Trophoblast cell (in vitro differentiated cells and primary cell): Measurements from ENCODE around the gene C20orf144.

ENCODE experiments used
- DNase-seq, 2 donors: peaks; one replicate each; pipeline ENCODE4 v3.0.0-alpha.2; 2016
- H2AFZ ChIP-seq: 2 replicates; pipeline ENCODE4 v1.6.1; 2013; ENCODE audit warnings: low read length, moderate library complexity, mild to moderate bottlenecking; ENCODE audit not compliant: insufficient read depth, poor library complexity
- H2AK5ac ChIP-seq: 2 replicates; pipeline ENCODE4 v1.6.1; 2013; ENCODE audit warnings: mild to moderate bottlenecking, low read length
- H2BK120ac ChIP-seq: 2 replicates; pipeline ENCODE4 v1.6.1; 2013; ENCODE audit warnings: low read length, mild to moderate bottlenecking, moderate library complexity; ENCODE audit not compliant: insufficient read depth, poor library complexity
- H2BK12ac ChIP-seq: 2 replicates; pipeline ENCODE4 v1.6.1; 2013; ENCODE audit warnings: mild to moderate bottlenecking, low read length, moderate library complexity
- H2BK5ac ChIP-seq: 2 replicates; pipeline ENCODE4 v1.6.1; 2013; ENCODE audit warnings: low read length, low read depth, moderate library complexity, mild to moderate bottlenecking; ENCODE audit not compliant: poor library complexity
- H3K14ac ChIP-seq: 2 replicates; pipeline ENCODE4 v1.6.1; 2013; ENCODE audit warnings: mild to moderate bottlenecking, low read length
- H3K18ac ChIP-seq: 2 replicates; pipeline ENCODE4 v1.6.1; 2013; ENCODE audit warnings: mild to moderate bottlenecking, low read length
- H3K23ac ChIP-seq: 2 replicates; pipeline ENCODE4 v1.6.1; 2013; ENCODE audit warnings: low read length
- H3K27ac ChIP-seq: 2 replicates; pipeline ENCODE4 v1.5.1; 2013; ENCODE audit warnings: low read depth, mild to moderate bottlenecking, inconsistent platforms, low read length, moderate library complexity
- H3K27me3 ChIP-seq: 2 replicates; pipeline ENCODE4 v1.6.1; 2013; ENCODE audit warnings: inconsistent platforms, mild to moderate bottlenecking, low read length, moderate library complexity; ENCODE audit not compliant: insufficient read depth
- H3K36me3 ChIP-seq, 2 experiments: 1 replicate in 1 of 2; 2 replicates in 1 of 2; pipeline ENCODE4 v1.6.1; 2013; ENCODE audit warnings: low read length in 2 of 2, mild to moderate bottlenecking in 2 of 2, moderate library complexity in 1 of 2; ENCODE audit not compliant: insufficient read depth in 2 of 2, control insufficient read depth in 1 of 2
- H3K4ac ChIP-seq: 2 replicates; pipeline ENCODE4 v1.6.1; 2013; ENCODE audit warnings: low read depth, mild to moderate bottlenecking, low read length, moderate library complexity
- H3K4me1 ChIP-seq, 2 experiments: 1 replicate in 1 of 2; 2 replicates in 1 of 2; pipeline ENCODE4 v1.6.1; 2013; ENCODE audit warnings: low read length in 2 of 2, mild to moderate bottlenecking in 2 of 2, moderate library complexity in 1 of 2; ENCODE audit not compliant: insufficient read depth in 2 of 2, control insufficient read depth in 1 of 2
- H3K4me2 ChIP-seq: 2 replicates; pipeline ENCODE4 v1.6.1; 2013; ENCODE audit warnings: inconsistent platforms, mild to moderate bottlenecking, low read length, moderate library complexity
- H3K4me3 ChIP-seq: 2 replicates; pipeline ENCODE4 v1.5.1; 2013; ENCODE audit warnings: mild to moderate bottlenecking, low read depth, low read length, inconsistent platforms
- H3K79me1 ChIP-seq: one replicate; pipeline ENCODE4 v1.6.1; 2013; ENCODE audit warnings: low read length
- H3K79me2 ChIP-seq: 2 replicates; pipeline ENCODE4 v1.6.1; 2013; ENCODE audit warnings: low read length, mild to moderate bottlenecking; ENCODE audit not compliant: control insufficient read depth, insufficient read depth, poor library complexity
- H3K9ac ChIP-seq: 2 replicates; pipeline ENCODE4 v1.6.1; 2013; ENCODE audit warnings: mild to moderate bottlenecking, low read length
- H3K9me3 ChIP-seq: 2 replicates; pipeline ENCODE4 v1.6.1; 2013; ENCODE audit warnings: low read depth, mild to moderate bottlenecking, control low read depth, inconsistent platforms, low read length; ENCODE audit not compliant: insufficient read depth
- H4K12ac ChIP-seq: 2 replicates; pipeline ENCODE4 v1.6.1; 2013; ENCODE audit warnings: low read depth, mild to moderate bottlenecking, low read length, moderate library complexity
- H4K8ac ChIP-seq: 2 replicates; pipeline ENCODE4 v1.6.1; 2013; ENCODE audit warnings: low read depth, mild to moderate bottlenecking, low read length, moderate library complexity
- H4K91ac ChIP-seq: one replicate; pipeline ENCODE4 v1.6.1; 2013; ENCODE audit warnings: low read depth, mild to moderate bottlenecking, low read length, moderate library complexity
- WGBS: extraction: QIAGEN DNeasy Blood & Tissue Kit; methylation state at CpG from one replicate; pipeline ENCODE4 v1.1.7; 2013; ENCODE audit warnings: missing lambda C conversion rate; ENCODE audit not compliant: insufficient read length, insufficient coverage; ENCODE audit errors: extremely low coverage; 5-methylcytosine and 5-hydroxymethylcytosine counted together

C20orf144 gene

DNA sequence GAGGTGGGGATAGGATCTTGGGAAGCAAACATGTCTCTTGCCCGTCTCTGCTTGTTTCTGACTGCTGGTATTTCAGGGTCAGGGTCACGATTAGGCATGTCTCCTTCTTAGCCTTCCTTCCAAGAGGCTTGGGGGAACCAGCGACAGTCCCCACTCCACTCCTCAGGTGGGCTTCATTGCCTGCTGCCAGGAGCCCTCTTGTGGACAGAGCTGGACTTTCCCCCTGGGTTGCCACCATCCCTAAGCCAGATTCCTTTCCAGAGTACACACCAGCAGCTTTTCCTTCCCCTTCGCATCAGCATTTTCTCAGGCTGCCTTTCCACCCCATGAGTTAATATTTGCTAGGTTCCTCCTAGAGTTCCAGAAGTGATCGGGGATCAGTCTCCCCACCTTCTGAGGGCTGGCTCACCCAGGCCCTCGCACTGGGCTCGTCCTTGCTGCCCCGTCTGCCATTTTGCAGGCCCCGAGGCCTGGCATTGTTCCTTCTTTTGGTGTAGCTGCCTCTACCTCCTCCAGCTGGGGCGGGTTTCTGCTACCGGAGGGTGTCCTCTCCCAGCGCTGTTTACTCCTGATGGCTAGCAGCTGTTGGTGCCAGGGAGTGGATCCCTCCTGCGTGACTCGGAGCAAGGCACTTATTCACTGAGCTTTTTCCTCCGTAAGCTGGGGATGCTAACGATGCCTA lies 8.8 kb upstream of the C20orf144 start:
- Histone ChIP-seq H3K4me3 (no peak overlapping the region), H3K4ac (no peak overlapping the region), H3K14ac (no peak overlapping the region), H4K91ac (no peak overlapping the region), H3K9me3 (no peaks in the 10 kb centered on the region), H3K18ac (no peak overlapping the region), H2BK5ac (no peak overlapping the region), H2BK120ac (no peak overlapping the region), H2AFZ (no peak overlapping the region), H3K27me3 (no peaks in the 10 kb centered on the region), H3K9ac (no peak overlapping the region), H3K4me2 (no peak overlapping the region), H3K79me2 (no peaks in the 10 kb centered on the region), H2BK12ac (no peak overlapping the region), H3K36me3 (peaks cover 16 to 19% of the 10 kb centered on the region in 2 experiments), H2AK5ac (no peak overlapping the region), H3K23ac (no peak overlapping the region), H3K4me1 (peaks cover 7 to 9% of the 10 kb centered on the region in 2 experiments), H3K79me1 (no peaks in the 10 kb centered on the region), H4K12ac (no peak overlapping the region), H4K8ac (no peak overlapping the region), H3K27ac (no peak overlapping the region)
- WGBS: no CpG with 5 or more reads among the region's 16 CpGs
- peak in 1 of 2 donors; percentile 65 for DNase-seq

DNA sequence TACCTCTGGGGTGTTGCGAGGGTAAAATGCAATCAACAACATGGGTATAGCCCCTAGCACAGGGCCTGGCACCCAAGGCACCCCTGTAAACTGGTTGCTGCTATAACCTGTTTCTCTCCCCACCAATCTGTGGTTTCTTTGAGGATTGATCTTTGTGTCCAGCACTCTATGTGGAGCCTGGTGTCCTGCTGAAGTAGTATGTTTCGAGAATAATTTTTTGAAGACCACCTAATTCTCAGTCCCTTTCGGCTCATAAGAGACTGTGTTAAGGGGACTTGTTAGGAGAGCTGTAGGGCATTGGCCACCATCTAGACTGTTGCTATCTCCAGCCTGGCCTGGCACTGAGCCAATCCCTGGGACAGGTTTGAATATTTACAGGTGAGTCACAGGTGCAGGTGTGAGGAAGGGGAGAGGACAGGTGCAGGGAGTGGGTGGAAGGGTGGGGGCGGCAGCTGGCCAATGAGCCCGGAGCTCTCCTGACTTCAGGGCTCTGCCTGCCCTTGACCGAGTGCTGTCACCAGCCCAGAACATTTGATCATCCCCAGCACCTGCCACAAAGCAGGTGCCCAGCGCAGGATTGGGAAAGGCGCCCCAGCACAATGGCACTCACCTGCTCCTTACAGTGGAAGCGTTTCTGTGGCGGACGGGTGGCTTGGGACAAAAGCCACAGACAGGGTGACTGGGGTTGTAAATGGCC lies 8.1 kb upstream of the C20orf144 start:
- Histone ChIP-seq H3K27ac (no peak overlapping the region), H4K12ac (no peak overlapping the region), H3K23ac (no peak overlapping the region), H2BK5ac (no peak overlapping the region), H3K27me3 (no peaks in the 10 kb centered on the region), H3K9me3 (peaks cover 1% of the 10 kb centered on the region), H3K4me1 (peaks cover 7% of the 10 kb centered on the region in 2 experiments), H2AK5ac (no peak overlapping the region), H3K9ac (no peak overlapping the region), H2BK12ac (no peak overlapping the region), H3K79me1 (no peaks in the 10 kb centered on the region), H3K79me2 (no peaks in the 10 kb centered on the region), H4K91ac (no peak overlapping the region), H3K4ac (no peak overlapping the region), H4K8ac (no peak overlapping the region), H3K14ac (no peak overlapping the region), H3K36me3 (peaks cover 22 to 26% of the 10 kb centered on the region in 2 experiments), H2AFZ (no peak overlapping the region), H3K18ac (no peak overlapping the region), H3K4me2 (no peak overlapping the region), H2BK120ac (no peak overlapping the region), H3K4me3 (no peak overlapping the region)
- DNase-seq: peak; percentile 64 to 78
- WGBS: no CpG with 5 or more reads among the region's 11 CpGs

DNA sequence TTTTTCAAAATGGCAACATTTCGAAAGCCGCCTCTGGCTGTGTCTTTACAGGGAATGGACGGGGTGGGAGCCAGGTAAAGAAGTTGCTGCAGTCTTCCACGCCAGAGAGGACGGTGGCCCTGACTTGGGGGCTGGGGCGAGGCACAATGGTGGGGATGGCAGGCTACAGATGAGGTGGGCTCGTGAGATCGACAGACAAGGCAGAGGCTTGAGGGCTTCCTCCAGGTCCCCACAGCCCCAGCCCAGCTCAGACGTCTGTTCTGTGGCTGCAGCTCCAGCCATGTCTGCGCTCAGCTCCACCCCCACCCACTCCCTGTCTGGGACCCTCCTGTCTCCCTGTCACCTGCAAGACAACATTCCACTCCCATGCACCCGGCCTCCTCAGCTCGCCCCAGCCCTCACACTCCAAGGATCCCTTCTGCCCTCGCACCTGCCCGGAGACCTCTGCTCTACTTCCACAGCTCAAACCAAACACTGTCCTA lies 7.4 kb upstream of the C20orf144 start:
- Histone ChIP-seq H4K12ac (no peak overlapping the region), H3K14ac (no peak overlapping the region), H3K79me1 (no peaks in the 10 kb centered on the region), H3K23ac (no peak overlapping the region), H3K4me2 (no peak overlapping the region), H3K18ac (no peak overlapping the region), H2BK120ac (no peak overlapping the region), H3K79me2 (no peaks in the 10 kb centered on the region), H2BK5ac (no peak overlapping the region), H2AFZ (no peak overlapping the region), H2AK5ac (no peak overlapping the region), H3K27ac (no peak overlapping the region), H3K9me3 (peaks cover 2% of the 10 kb centered on the region), H3K4me3 (peak overlapping the region; percentile 21), H3K9ac (no peak overlapping the region), H3K4me1 (peaks cover 7% of the 10 kb centered on the region in 2 experiments), H4K8ac (no peak overlapping the region), H3K27me3 (no peaks in the 10 kb centered on the region), H2BK12ac (no peak overlapping the region), H3K4ac (no peak overlapping the region), H4K91ac (no peak overlapping the region), H3K36me3 (peaks cover 28 to 32% of the 10 kb centered on the region in 2 experiments)
- DNase-seq: no peak
- no CpG with 5 or more reads among the region's 14 CpGs for WGBS

DNA sequence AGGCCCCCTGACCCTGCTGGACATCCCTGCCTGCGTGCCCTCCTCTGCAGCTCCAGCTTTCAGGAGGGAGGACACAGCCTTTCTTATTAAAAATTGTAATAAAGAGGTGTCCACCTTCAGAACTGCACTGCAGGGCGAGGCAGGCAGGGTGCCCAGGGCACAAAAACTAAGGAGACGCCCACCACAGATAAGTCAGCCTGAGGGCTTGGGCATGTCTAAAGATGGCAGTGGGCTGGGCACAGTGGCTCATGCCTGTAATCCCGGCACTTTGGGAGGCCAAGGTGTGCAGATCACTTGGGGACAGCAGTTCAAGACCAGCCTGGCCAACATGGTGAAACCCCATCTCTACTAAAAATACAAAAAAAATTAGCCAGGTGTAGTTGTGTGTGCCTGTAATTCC lies 7.0 kb upstream of the C20orf144 start:
- Histone ChIP-seq H3K27ac (no peak overlapping the region), H2AK5ac (no peak overlapping the region), H2BK5ac (no peak overlapping the region), H3K9me3 (peaks cover 2% of the 10 kb centered on the region), H2AFZ (no peak overlapping the region), H3K23ac (no peak overlapping the region), H3K4me2 (no peak overlapping the region), H3K4me1 (peaks cover 7% of the 10 kb centered on the region in 2 experiments), H3K4ac (no peak overlapping the region), H3K79me2 (no peaks in the 10 kb centered on the region), H3K18ac (no peak overlapping the region), H3K36me3 (peaks cover 32 to 37% of the 10 kb centered on the region in 2 experiments), H4K12ac (no peak overlapping the region), H3K14ac (no peak overlapping the region), H3K4me3 (no peak overlapping the region), H3K9ac (no peak overlapping the region), H3K79me1 (no peaks in the 10 kb centered on the region), H3K27me3 (no peaks in the 10 kb centered on the region), H2BK120ac (no peak overlapping the region), H4K91ac (no peak overlapping the region), H4K8ac (no peak overlapping the region), H2BK12ac (no peak overlapping the region)
- no peak for DNase-seq
- WGBS: no CpG with 5 or more reads among the region's 4 CpGs
